HEK293 (cell line): Measurements from ENCODE around the gene CBX2.
A peak's percentile ranks its signal among the peaks of the same experiment; 100 is the strongest.

ENCODE experiments used
- INSM2 ChIP-seq: fragments of 450-650 bp; formaldehyde crosslinking; IDR thresholded peaks from 2 replicates; pipeline ENCODE4 v1.5.1; 2016; ENCODE audit warnings: missing biosample characterization, missing genetic modification characterization
- SCRT1 ChIP-seq: fragments of 450-650 bp; formaldehyde crosslinking; IDR thresholded peaks from 2 replicates; pipeline ENCODE4 v1.5.1; 2016; ENCODE audit warnings: missing biosample characterization, missing genetic modification characterization, borderline replicate concordance
- SCRT2 ChIP-seq: fragments of 450-650 bp; formaldehyde crosslinking; IDR thresholded peaks from 2 replicates; pipeline ENCODE4 v1.5.1; 2016; ENCODE audit warnings: missing biosample characterization, missing genetic modification characterization
- YY1 ChIP-seq: fragments of 450-650 bp; formaldehyde crosslinking; IDR thresholded peaks from 2 replicates; pipeline ENCODE4 v1.5.1; 2018; ENCODE audit warnings: missing biosample characterization, missing genetic modification characterization
- ZNF10 ChIP-seq: fragments of 450-650 bp; formaldehyde crosslinking; IDR thresholded peaks from 2 replicates; pipeline ENCODE4 v1.5.1; 2017; ENCODE audit warnings: missing biosample characterization, missing genetic modification characterization
- ZNF138 ChIP-seq: fragments of 450-650 bp; formaldehyde crosslinking; IDR thresholded peaks from 2 replicates; pipeline ENCODE4 v1.5.1; 2016; ENCODE audit warnings: missing biosample characterization, missing genetic modification characterization, borderline replicate concordance
- ZNF169 ChIP-seq: fragments of 450-650 bp; formaldehyde crosslinking; IDR thresholded peaks from 2 replicates; pipeline ENCODE4 v1.5.1; 2016; ENCODE audit warnings: missing biosample characterization, missing genetic modification characterization
- ZNF2 ChIP-seq: fragments of 450-650 bp; formaldehyde crosslinking; IDR thresholded peaks from 2 replicates; pipeline ENCODE4 v1.5.1; 2016; ENCODE audit warnings: missing biosample characterization, missing genetic modification characterization
- ZNF239 ChIP-seq: fragments of 450-650 bp; formaldehyde crosslinking; IDR thresholded peaks from 2 replicates; pipeline ENCODE4 v1.5.1; 2016; ENCODE audit warnings: missing biosample characterization, missing genetic modification characterization
- ZNF335 ChIP-seq: fragments of 450-650 bp; formaldehyde crosslinking; conservative IDR thresholded peaks from 2 replicates; pipeline ENCODE4 v1.5.1; 2016; ENCODE audit warnings: missing biosample characterization, missing genetic modification characterization
- ZNF362 ChIP-seq: fragments of 450-650 bp; formaldehyde crosslinking; IDR thresholded peaks from 2 replicates; pipeline ENCODE4 v1.5.1; 2016; ENCODE audit warnings: missing biosample characterization, missing genetic modification characterization
- ZNF366 ChIP-seq: fragments of 450-650 bp; formaldehyde crosslinking; conservative IDR thresholded peaks from 2 replicates; pipeline ENCODE4 v1.5.1; 2016; ENCODE audit warnings: missing biosample characterization, missing genetic modification characterization
- ZNF398 ChIP-seq: fragments of 450-650 bp; formaldehyde crosslinking; IDR thresholded peaks from 2 replicates; pipeline ENCODE4 v1.5.1; 2017; ENCODE audit warnings: missing biosample characterization, missing genetic modification characterization
- ZNF423 ChIP-seq: fragments of 450-650 bp; formaldehyde crosslinking; IDR thresholded peaks from 2 replicates; pipeline ENCODE4 v1.5.1; 2016; ENCODE audit warnings: missing biosample characterization, missing genetic modification characterization
- ZNF426 ChIP-seq: fragments of 450-650 bp; formaldehyde crosslinking; IDR thresholded peaks from 2 replicates; pipeline ENCODE4 v1.5.1; 2017; ENCODE audit warnings: missing biosample characterization, missing genetic modification characterization, mild to moderate bottlenecking, inconsistent platforms, moderate library complexity
- ZNF433 ChIP-seq: fragments of 450-650 bp; formaldehyde crosslinking; IDR thresholded peaks from 2 replicates; pipeline ENCODE4 v1.5.1; 2016; ENCODE audit warnings: missing biosample characterization, missing genetic modification characterization, low read depth
- ZNF510 ChIP-seq: fragments of 450-650 bp; formaldehyde crosslinking; IDR thresholded peaks from 2 replicates; pipeline ENCODE4 v1.5.1; 2018; ENCODE audit warnings: mild to moderate bottlenecking, missing genetic modification characterization, missing biosample characterization; ENCODE audit not compliant: insufficient replicate concordance
- ZNF518A ChIP-seq: fragments of 450-650 bp; formaldehyde crosslinking; conservative IDR thresholded peaks from 2 replicates; pipeline ENCODE4 v1.5.1; 2016; ENCODE audit warnings: low read depth, missing biosample characterization, missing genetic modification characterization
- ZNF76 ChIP-seq: fragments of 450-650 bp; formaldehyde crosslinking; IDR thresholded peaks from 2 replicates; pipeline ENCODE4; 2016; ENCODE audit warnings: low read depth, missing biosample characterization, missing genetic modification characterization, borderline replicate concordance
- ZNF785 ChIP-seq: fragments of 450-650 bp; formaldehyde crosslinking; IDR thresholded peaks from 2 replicates; pipeline ENCODE4 v1.5.1; 2016; ENCODE audit warnings: missing biosample characterization, missing genetic modification characterization

Gene CBX2

GRCh38 chr17:79728169-79728907 lies 49.6 kb upstream of the CBX2 start (continued):
- TF ChIP-seq ZNF518A (peak; percentile 41; the same call in 1 of the 2 replicates), ZNF398 (tag by site-specific recombination) (no peak), YY1 (tag by site-specific recombination) (peak; percentile 76), SCRT2 (tag by site-specific recombination) (no peak), ZNF423 (tag by site-specific recombination) (no peak), ZNF2 (tag by site-specific recombination) (no peak), ZNF433 (tag by site-specific recombination) (no peak), INSM2 (no peak), ZNF10 (tag by site-specific recombination) (no peak), ZNF426 (tag by site-specific recombination) (no peak), ZNF169 (no peak), SCRT1 (no peak), ZNF239 (tag by site-specific recombination) (no peak), ZNF366 (no peak), ZNF138 (no peak), ZNF785 (tag by site-specific recombination) (no peak), ZNF362 (tag by site-specific recombination) (no peak), ZNF510 (tag by site-specific recombination) (no peak), ZNF76 (tag by site-specific recombination) (peak; percentile 87), ZNF335 (peak; percentile 89)
- TF ChIP-seq, all 188 proteins: peak for 5
